Endothelial cell of umbilical vein (primary cell): ENCODE results near the gene LCLAT1. TPM values are rescaled to one million over a fixed set of nuclear protein-coding genes. Genes with fewer than 3 reads are reported as not detected.

Experiments
- BruUV-seq: library from RNA; stranded (reverse); fragments of 400-500 nt; replicated peaks from 2 replicates; lab custom pipeline; 2021; lab: Mats Ljungman, UMichigan
- CTCF ChIA-PET: fragments of 300-600, 350-600 bp; sonication (Branson Sonifier 250); formaldehyde crosslinking; loops from one replicate; lab custom pipeline; 2021; ENCODE audit warnings: antibody characterized with exemption, inconsistent platforms; lab: Charles Lee
- POLR2A ChIA-PET: fragments of 300-600, 350-600 bp; sonication (Branson Sonifier 250); formaldehyde crosslinking; loops from one replicate; lab custom pipeline; 2021; ENCODE audit warnings: antibody characterized with exemption, inconsistent platforms; lab: Charles Lee
- DNase-seq: peaks from one replicate; pipeline ENCODE4 v3.0.0-alpha.2; 2011; ENCODE audit warnings: low read depth, low spot score
- FAIRE-seq: peaks from 2 replicates; lab custom pipeline; 2011; peaks lifted over from hg19 to GRCh38; lab: Jason Lieb, UNC
- H2AFZ ChIP-seq: 2 replicates; pipeline ENCODE4 v1.6.0; 2012; ENCODE audit warnings: low read depth, low read length, control low read depth, inconsistent platforms
- H3K27ac ChIP-seq: 2 replicates; pipeline ENCODE4 v1.5.1; 2011; ENCODE audit warnings: low read depth, mild to moderate bottlenecking, control low read depth, low read length, moderate library complexity; ENCODE audit not compliant: insufficient read depth
- H3K27me3 ChIP-seq, 2 experiments: 2 replicates each; pipeline versions ENCODE4 v1.6.0 to v1.6.1; 2011; ENCODE audit warnings: low read length in 2 of 2, mixed read lengths in 1 of 2; ENCODE audit not compliant: control insufficient read depth in 2 of 2, insufficient read depth in 2 of 2
- H3K36me3 ChIP-seq, 2 experiments: 2 replicates in 1 of 2; 3 replicates in 1 of 2; pipeline ENCODE4 v1.5.1; 2011; ENCODE audit warnings: low read length in 2 of 2, mild to moderate bottlenecking in 1 of 2, moderate library complexity in 1 of 2; ENCODE audit not compliant: control insufficient read depth in 2 of 2, insufficient read depth in 2 of 2; ENCODE audit errors: extremely low read depth in 1 of 2
- H3K4me1 ChIP-seq: 3 replicates; pipeline ENCODE4 v1.5.1; 2011; ENCODE audit warnings: mild to moderate bottlenecking, low read length; ENCODE audit not compliant: control insufficient read depth, insufficient read depth; ENCODE audit errors: extremely low read depth
- H3K4me2 ChIP-seq: 2 replicates; pipeline ENCODE4 v1.6.1; 2011; ENCODE audit warnings: low read length, control low read depth, mixed read lengths; ENCODE audit not compliant: insufficient read depth
- H3K4me3 ChIP-seq, 3 experiments: fragments of 200-600 bp in 1 of 3; sonication (generic), shearing (Covaris generic) in 1 of 3; replicated peaks in 1 of 3; 2 replicates each; pipeline ENCODE4 v1.5.1; 2011 to 2016; ENCODE audit warnings: control low read depth in 3 of 3, low read length in 3 of 3, mild to moderate bottlenecking in 2 of 3, inconsistent platforms in 1 of 3, low read depth in 1 of 3, moderate library complexity in 1 of 3; ENCODE audit not compliant: insufficient read depth in 1 of 3
- H3K79me2 ChIP-seq: 2 replicates; pipeline ENCODE4 v1.6.0; 2012; ENCODE audit warnings: low read length, inconsistent platforms; ENCODE audit not compliant: control insufficient read depth, insufficient read depth
- H3K9ac ChIP-seq: replicated peaks from 2 replicates; pipeline ENCODE3; 2011; ENCODE audit warnings: low read length, control low read depth; ENCODE audit not compliant: insufficient read depth; ENCODE audit errors: extremely low read depth
- H3K9me1 ChIP-seq: replicated peaks from 3 replicates; pipeline ENCODE4 v1.6.0; 2011; ENCODE audit warnings: mild to moderate bottlenecking, low read length; ENCODE audit not compliant: control insufficient read depth, insufficient read depth; ENCODE audit errors: extremely low read depth
- H3K9me3 ChIP-seq: replicated peaks from 2 replicates; pipeline ENCODE4 v1.5.1; 2012; ENCODE audit warnings: low read length, inconsistent platforms; ENCODE audit not compliant: control insufficient read depth, insufficient read depth
- H4K20me1 ChIP-seq: replicated peaks from 2 replicates; pipeline ENCODE3; 2011; ENCODE audit warnings: mild to moderate bottlenecking, low read length; ENCODE audit not compliant: control insufficient read depth, insufficient read depth; ENCODE audit errors: extremely low read depth
- CTCF ChIP-seq, 2 donors: IDR thresholded peaks; 1 replicate in 1 of 2; 2 replicates in 1 of 2; pipeline ENCODE4 v1.5.1; 2011; ENCODE audit warnings: low read length in 2 of 2, mild to moderate bottlenecking in 2 of 2, moderate library complexity in 2 of 2, control low read depth in 1 of 2, inconsistent platforms in 1 of 2, low read depth in 1 of 2; ENCODE audit not compliant: insufficient read depth in 1 of 2; ENCODE audit errors: extremely low read depth in 1 of 2
- EZH2 ChIP-seq: IDR thresholded peaks from 2 replicates; pipeline ENCODE4 v1.6.1; 2012; ENCODE audit warnings: borderline replicate concordance, low read depth, mild to moderate bottlenecking, moderate library complexity, low read length, inconsistent platforms; ENCODE audit not compliant: severe bottlenecking
- FOS ChIP-seq: IDR thresholded peaks from 2 replicates; pipeline ENCODE4 v1.6.1; 2011; ENCODE audit warnings: mild to moderate bottlenecking, low read length, moderate library complexity, borderline replicate concordance; ENCODE audit not compliant: insufficient read depth
- GATA2 ChIP-seq: IDR thresholded peaks from 2 replicates; pipeline ENCODE4 v1.7.0; 2011; ENCODE audit warnings: low read depth, mild to moderate bottlenecking, moderate library complexity, mixed read lengths, low read length; ENCODE audit not compliant: insufficient read length, insufficient read depth
- JUN ChIP-seq: IDR thresholded peaks from 2 replicates; pipeline ENCODE4 v1.6.1; 2011; ENCODE audit warnings: borderline replicate concordance, low read depth; ENCODE audit not compliant: insufficient read length, insufficient read depth
- MYC ChIP-seq: IDR thresholded peaks from one replicate; pipeline ENCODE4 v1.6.1; 2011; ENCODE audit warnings: mild to moderate bottlenecking, low read depth, low read length
- POLR2A ChIP-seq: IDR thresholded peaks from 2 replicates; pipeline ENCODE4 v1.6.1; 2012; ENCODE audit warnings: low read depth, mild to moderate bottlenecking, control low read depth, low read length
- POLR2AphosphoS5 ChIP-seq: IDR thresholded peaks from 2 replicates; pipeline ENCODE4 v1.6.1; 2012; ENCODE audit warnings: low read depth, mild to moderate bottlenecking, control low read depth, low read length, moderate library complexity; ENCODE audit not compliant: insufficient read depth
- dilution Hi-C: fragments of 300-500 bp; cut with MboI; formaldehyde crosslinking; loops from one replicate; pipeline ENCODE4 v1.15.0; 2019; ENCODE audit warnings: low sequenced_read_pairs; ENCODE audit not compliant: extremely low pct_ligation_motif_present
- intact Hi-C: fragments of 100-400 bp; cut with micrococcal nuclease; formaldehyde crosslinking; loops from one replicate; pipeline ENCODE4 v1.10.0; 2022
- polyA plus RNA-seq, 4 experiments: library from polyadenylated mRNA; depleted of rRNA in 3 of 4; stranded (reverse) in 3 of 4; unstranded in 1 of 4; fragments of >200 nt; gene quantifications; 2 replicates each; pipeline versions ENCODE4 v1.2.1 to v1.2.3, GENCODE V29; 2011 to 2012; ENCODE audit warnings: missing spikeins in 1 of 4
- total RNA-seq: library from RNA; stranded (reverse); gene quantifications from 2 replicates; pipeline ENCODE4 v1.2.3, GENCODE V29; 2021
- TF ChIP-seq, protein P1 (sequence below): IDR thresholded peaks from 2 replicates; pipeline ENCODE4 v1.6.1; 2011; ENCODE audit not compliant: insufficient read depth, insufficient read length

The LCLAT1 gene
- total and polyA plus RNA-seq, 2 donors (not counting 3 experiments of a cell fraction or from before 2014, with no cell fraction given): 6.1 to 20.8 TPM

GRCh38 chr2:30677861-30678385 is 230.9 kb downstream of the LCLAT1 start:
- POLR2A ChIA-PET: no interaction called here
- no peaks in the 10 kb centered on the region for H3K36me3 ChIP-seq
- no peaks in the 10 kb centered on the region for H4K20me1 ChIP-seq
- DNase-seq (no peak), FAIRE-seq (no peak)
- H3K79me2 ChIP-seq: no peaks in the 10 kb centered on the region
- H3K9ac ChIP-seq: no peak overlapping the region
- CTCF ChIA-PET: no interaction called here
- H3K27me3 ChIP-seq: peaks cover 0 to 6% of the 10 kb centered on the region in 2 experiments
- H3K4me3 ChIP-seq: no peak overlapping the region
- intact Hi-C loops: no loop called here
- H3K9me1 ChIP-seq: no peaks in the 10 kb centered on the region
- H2AFZ ChIP-seq: no peak overlapping the region
- dilution Hi-C loops: no loop called here
- H3K4me1 ChIP-seq: no peaks in the 10 kb centered on the region
- BruUV-seq: no TSS peak
- H3K27ac ChIP-seq: no peak overlapping the region
- no peaks in the 10 kb centered on the region for H3K9me3 ChIP-seq
- TF ChIP-seq EZH2 (no peak), GATA2 (no peak), POLR2AphosphoS5 (no peak), JUN (no peak), FOS (no peak), POLR2A (no peak), CTCF (IDR thresholded peaks at IDR 0.05; ENCODE audit: extremely low read depth in 1 of 2, insufficient read depth in 1 of 2, low read depth in 1 of 2, low read length in 2 of 2) (no peak), MYC (no peak)
- TF ChIP-seq, protein P1, sequence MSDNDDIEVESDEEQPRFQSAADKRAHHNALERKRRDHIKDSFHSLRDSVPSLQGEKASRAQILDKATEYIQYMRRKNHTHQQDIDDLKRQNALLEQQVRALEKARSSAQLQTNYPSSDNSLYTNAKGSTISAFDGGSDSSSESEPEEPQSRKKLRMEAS: no peak
- no peak overlapping the region for H3K4me2 ChIP-seq
